ENCODE data around the gene SLC38A11. TPM values are rescaled to one million over a fixed set of nuclear protein-coding genes. Genes with fewer than 3 reads are reported as not detected.
"Not testable (repeated sequence)": the region's sequence is repeated elsewhere in the genome, so short reads cannot be mapped to it uniquely, and the experiment has no call there.

Gene SLC38A11
- total and polyA plus RNA-seq, 2 of the 8 experiments (the other 6 are each of a cell fraction or from before 2014, with no cell fraction given): not detected

- not testable (repeated sequence) for H3K79me2 ChIP-seq (ENCODE audit: control insufficient read depth in 1 of 2, insufficient read depth in 2 of 2, low read length in 2 of 2); H3K4me3 ChIP-seq (ENCODE audit: extremely low read depth in 1 of 4, insufficient read depth in 2 of 4, low read depth in 3 of 4, low read length in 4 of 4); H2BK12ac ChIP-seq (ENCODE audit: low read depth, low read length); FAIRE-seq; H2BK20ac ChIP-seq (ENCODE audit: low read length); H3K4me2 ChIP-seq (ENCODE audit: insufficient read depth in 1 of 2, low read depth in 2 of 2, low read length in 2 of 2); H3K23me2 ChIP-seq (ENCODE audit: low read depth, low read length); H2AK5ac ChIP-seq (ENCODE audit: low read depth, low read length); H3K4me1 ChIP-seq (replicated peaks in 1 of 4; ENCODE audit: control insufficient read depth in 3 of 4, insufficient read depth in 4 of 4, low read length in 3 of 4); H4K8ac ChIP-seq (ENCODE audit: extremely low read depth, insufficient read depth, low read length); H2BK15ac ChIP-seq (ENCODE audit: low read length); H4K5ac ChIP-seq (ENCODE audit: insufficient read length, low read depth, low read length); H3K36me3 ChIP-seq (ENCODE audit: control insufficient read depth in 2 of 4, insufficient read depth in 4 of 4, low read length in 3 of 4); H3K9me3 ChIP-seq (ENCODE audit: insufficient read depth in 2 of 2, low read depth in 1 of 2, low read length in 1 of 2); H2BK120ac ChIP-seq (replicated peaks; ENCODE audit: low read depth, low read length); H4K91ac ChIP-seq (replicated peaks; ENCODE audit: insufficient read length, low read length); H3K18ac ChIP-seq (ENCODE audit: extremely low read depth, low read length); H3K27ac ChIP-seq (ENCODE audit: low read depth, low read length); H2AFZ ChIP-seq (ENCODE audit: low read length); H4K20me1 ChIP-seq (replicated peaks in 1 of 2; ENCODE audit: control insufficient read depth in 1 of 2, insufficient read depth in 2 of 2, low read length in 2 of 2); DNase-seq (ENCODE audit: low read depth in 1 of 2, low spot score in 2 of 2); H3K9ac ChIP-seq (replicated peaks in 1 of 4; ENCODE audit: extremely low read depth in 1 of 4, low read depth in 3 of 4, low read length in 3 of 4); H3K56ac ChIP-seq (replicated peaks; ENCODE audit: insufficient read length, low read depth, low read length); H2BK5ac ChIP-seq (ENCODE audit: low read depth, low read length); H3K79me1 ChIP-seq (ENCODE audit: low read depth, low read length); H3K23ac ChIP-seq (ENCODE audit: insufficient read length); H3K27me3 ChIP-seq (replicated peaks in 1 of 4; ENCODE audit: control insufficient read depth in 3 of 4, extremely low read depth in 1 of 4, insufficient read depth in 3 of 4, low read length in 3 of 4); H3K4ac ChIP-seq (replicated peaks; ENCODE audit: insufficient read length, low read depth, low read length); H3K14ac ChIP-seq (ENCODE audit: insufficient read length)
- WGBS, 2 experiments (ENCODE audit: extremely low coverage in 1 of 2, insufficient coverage in 1 of 2, insufficient read length in 1 of 2, insufficient replicate concordance in 2 of 2, low coverage in 1 of 2, low lambda C conversion rate in 2 of 2, missing lambda C conversion rate in 1 of 2): 88% methylated on average over 4 of the region's 4 CpGs; no CpG with 5 or more reads in 1 of the 2 experiments
- ChIA-PET POLR2A (ENCODE audit: partially characterized antibody) (interaction anchor here (0.9 kb wide), 1 partner anchor 18 kb away, joined by 3 read pairs; the partner anchor contains the start of gene COBLL1), CTCF (ENCODE audit: partially characterized antibody) (interaction anchor here (0.9 to 5.7 kb wide), 5 partner anchors 11 to 335 kb away, joined by 3 to 35 read pairs (median 3); partner anchors contain the start of gene COBLL1)
Observed at GRCh38 chr2:164859906-164860693, 95.2 kb downstream of the SLC38A11 start.

Measured in H1 (cell line).